Tongue (tissue), 3 donors: ENCODE data around the gene HNRNPH1. TPM values are rescaled to one million over a fixed set of nuclear protein-coding genes. Genes with fewer than 3 reads are reported as not detected.

ENCODE experiments used
- DNase-seq: peaks from one replicate; pipeline ENCODE4 v3.0.0-alpha.2; 2015
- small RNA-seq: library from RNA; depleted of rRNA; stranded (forward); fragments of <200 nt; gene quantifications from one replicate; pipeline ENCODE3, GENCODE V24; 2014; ENCODE audit warnings: low replicate concordance
- total RNA-seq: library from RNA; depleted of rRNA; stranded (reverse); fragments of >200 nt; gene quantifications from one replicate; pipeline ENCODE4 v1.2.3, GENCODE V29; 2014

HNRNPH1 gene
- total RNA-seq, 1 donor from 2014 or later: 726 TPM

DNA sequence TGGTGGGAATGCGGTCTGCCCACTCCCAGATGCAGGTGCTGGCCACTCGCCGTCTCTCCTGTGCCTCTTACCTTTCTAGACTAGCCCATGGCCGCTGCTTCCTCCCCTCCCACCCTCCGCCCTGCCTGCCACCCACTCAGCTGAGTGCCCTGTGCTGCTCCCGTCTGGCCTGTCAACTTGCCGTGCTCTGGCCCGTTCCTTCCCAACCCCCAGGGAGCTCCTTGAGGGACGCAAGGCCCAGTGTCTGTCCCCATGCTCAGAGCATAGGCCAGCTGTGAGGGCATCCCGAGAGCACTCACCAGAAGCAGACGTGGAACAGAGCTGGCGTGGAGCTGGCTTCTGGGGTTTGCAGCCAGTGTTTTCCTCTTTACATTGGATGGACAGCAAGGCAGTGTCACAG lies 20.2 kb downstream of the HNRNPH1 start:
- DNase-seq: no peak

GRCh38 chr5:179601871-179602625 lies 21.4 kb downstream of the HNRNPH1 start:
- no peak for DNase-seq

- DNase-seq: no peak
Observed at GRCh38 chr5:179599973-179600372, 23.5 kb downstream of the HNRNPH1 start.

DNA sequence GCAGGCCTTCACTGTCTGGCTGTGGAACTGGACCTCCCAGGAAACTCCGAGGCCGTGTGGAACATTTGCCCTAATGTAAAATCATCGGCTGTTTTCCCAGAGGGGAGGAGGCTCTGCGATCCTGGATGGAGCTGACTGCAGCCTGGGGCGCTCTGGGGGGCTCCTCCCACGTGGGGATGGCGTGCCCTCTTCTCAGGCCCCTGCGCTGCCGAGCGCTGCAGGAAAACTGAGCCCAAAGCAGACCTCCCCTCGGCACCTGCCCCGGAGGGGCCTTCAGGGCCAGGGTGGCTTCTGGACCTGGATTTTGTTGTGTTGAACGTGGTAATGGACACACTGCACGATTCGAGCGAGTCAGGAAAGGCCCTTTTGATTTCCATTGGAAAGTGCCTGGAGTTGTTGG lies 23.9 kb downstream of the HNRNPH1 start:
- DNase-seq: no peak

DNA sequence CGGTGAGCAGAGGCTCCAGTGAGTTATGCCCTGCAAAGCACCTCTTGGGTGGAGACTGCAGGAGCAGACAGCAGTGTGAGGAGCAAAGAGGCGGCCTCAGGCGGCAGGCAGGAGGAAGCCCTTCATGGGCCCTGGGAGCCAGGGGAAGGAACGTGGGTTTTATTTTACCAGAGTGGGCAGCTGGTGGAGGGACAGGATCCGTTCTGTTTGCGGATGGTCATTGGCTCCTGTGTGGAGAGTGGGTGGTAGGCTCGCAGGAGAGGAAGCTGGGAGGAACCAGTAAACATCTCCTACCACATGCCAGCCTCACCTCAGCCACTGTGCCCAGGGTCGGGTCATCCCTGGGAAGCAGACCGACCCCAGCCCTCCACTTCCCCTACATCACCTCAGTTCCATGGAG lies 24.4 kb downstream of the HNRNPH1 start:
- no peak for DNase-seq

DNA sequence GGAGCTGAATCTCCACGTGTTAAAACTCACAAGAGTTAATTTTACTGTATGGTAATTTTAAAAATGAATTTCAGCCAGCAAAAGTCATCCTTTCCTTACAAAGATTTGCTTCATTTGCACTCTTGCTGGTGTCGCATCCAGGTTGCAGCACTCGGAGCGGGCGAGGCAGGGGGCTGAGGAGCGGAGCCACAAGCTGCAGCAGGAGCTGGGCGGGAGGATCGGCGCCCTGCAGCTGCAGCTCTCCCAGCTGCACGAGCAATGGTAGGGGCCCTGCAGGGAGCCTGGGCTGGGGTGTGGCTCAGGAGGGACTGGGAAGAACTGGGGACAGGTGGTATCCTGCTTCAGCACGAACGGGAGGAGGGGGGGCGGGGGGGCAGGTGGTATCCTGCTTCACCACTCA lies 27.1 kb downstream of the HNRNPH1 start:
- no peak for DNase-seq

DNA sequence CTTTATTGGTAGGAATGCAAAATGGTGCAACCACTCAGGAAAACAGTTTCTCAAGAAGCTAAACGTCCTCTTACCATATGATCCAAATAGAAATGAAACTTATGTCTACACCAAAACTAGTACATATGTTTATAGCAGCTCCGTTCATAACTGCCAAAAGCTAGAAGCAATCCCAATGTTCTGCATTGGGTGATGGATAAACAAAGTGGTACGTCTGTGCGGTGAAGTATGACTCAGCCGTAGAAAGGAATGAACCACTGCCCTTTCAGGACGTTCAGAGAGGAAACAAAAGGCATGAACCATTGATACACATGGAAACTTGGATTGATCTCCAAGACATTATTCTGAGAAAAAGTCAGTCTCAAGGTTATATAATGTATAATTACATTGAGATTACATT lies 27.6 kb downstream of the HNRNPH1 start:
- no peak for DNase-seq

DNA sequence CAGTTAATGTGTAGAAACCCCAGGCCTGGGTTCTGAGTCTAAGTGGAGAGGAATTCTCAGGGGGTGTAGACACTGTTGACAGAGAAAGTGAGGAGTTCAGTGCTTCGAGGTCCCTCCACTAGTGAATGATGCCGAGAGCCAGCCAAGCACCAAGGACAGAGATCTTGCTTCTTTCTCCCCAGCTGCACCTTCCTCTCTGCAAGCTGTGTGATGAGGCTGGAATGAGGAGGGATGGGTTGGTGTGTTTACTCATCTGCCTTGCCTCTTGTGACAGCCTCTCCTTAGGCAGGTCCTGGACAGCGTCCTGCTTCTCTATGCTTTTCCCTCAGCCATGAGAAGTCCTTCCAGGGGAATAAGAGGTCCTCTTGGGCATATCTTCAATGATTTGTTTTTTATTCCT lies 35.3 kb downstream of the HNRNPH1 start:
- no peak for DNase-seq

DNA sequence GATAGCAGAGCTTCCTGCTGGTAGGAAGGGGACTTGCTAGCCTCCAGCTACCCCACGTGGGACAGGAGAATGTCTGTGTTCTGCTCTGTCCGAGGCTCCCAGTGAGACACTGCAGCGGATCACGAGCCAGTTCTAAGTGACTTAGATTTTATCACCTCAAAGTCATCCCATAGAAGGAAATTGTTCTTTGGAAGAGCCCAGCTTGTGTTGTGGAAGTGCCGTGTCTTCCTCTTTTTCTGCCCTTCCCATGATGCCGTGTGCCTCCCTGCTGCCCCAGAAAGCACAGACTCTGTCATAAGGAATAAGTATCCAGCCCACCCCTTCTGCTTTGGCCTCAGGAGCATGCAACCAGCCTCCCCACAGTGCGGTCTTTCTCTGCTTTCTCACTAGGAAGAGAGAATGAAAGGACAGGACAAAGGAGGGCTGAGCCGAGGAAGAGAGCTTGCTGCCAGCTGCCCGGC lies 37.5 kb downstream of the HNRNPH1 start:
- DNase-seq: no peak

- no peak for DNase-seq
Observed at GRCh38 chr5:179577286-179577960, 46.0 kb downstream of the HNRNPH1 start.

DNA sequence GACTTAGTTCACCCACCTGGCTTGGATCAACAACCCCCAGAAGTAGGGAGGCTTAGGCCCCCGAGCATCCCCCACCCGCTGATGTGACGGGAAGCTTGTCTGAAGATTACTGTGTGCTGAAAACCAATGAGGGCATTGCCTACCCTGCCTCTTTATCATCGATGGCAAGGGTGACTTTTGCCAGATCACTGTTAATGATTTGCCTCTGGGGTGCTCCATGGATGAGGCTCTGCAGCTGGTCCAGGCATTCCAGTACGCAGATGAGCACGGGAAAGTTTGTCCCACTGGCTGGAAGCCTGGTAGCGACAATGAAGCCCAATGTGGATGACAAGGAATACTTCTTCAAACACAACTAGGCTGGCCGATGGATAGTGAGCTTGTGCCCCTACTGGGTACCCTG lies 51.1 kb downstream of the HNRNPH1 start:
- DNase-seq: no peak

DNA sequence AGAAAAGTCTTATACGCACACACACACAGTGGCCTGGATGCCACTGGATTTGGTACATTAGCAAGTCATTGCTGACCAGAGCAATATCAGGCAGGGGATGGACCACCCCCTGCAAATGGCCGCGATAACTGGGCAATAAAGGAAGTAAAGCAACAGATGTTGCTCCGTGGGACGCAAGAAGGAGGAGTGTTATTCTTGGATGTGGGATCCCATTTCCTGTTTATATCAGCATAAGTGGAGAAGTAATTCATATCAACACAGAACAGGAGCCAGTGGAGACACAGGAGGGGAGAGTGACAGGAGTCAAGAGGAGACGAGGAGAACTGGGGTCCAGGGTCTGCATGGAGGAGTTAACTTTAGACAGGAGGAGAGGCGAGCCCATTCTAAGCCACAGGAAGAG lies 54.8 kb downstream of the HNRNPH1 start:
- no peak for DNase-seq

GRCh38 chr5:179564526-179564925 lies 58.9 kb downstream of the HNRNPH1 start:
- DNase-seq: no peak

Small RNAs within 50 kb of the gene (small RNA-seq; reads per million reads assigned to genes)
- not detected for gene RF00017

Other genes starting within 250 kb of the HNRNPH1 start
- gene RUFY1, start 73.1 kb downstream of the HNRNPH1 start, total RNA-seq: 41.4 TPM
- not detected for gene CBY3, start 57.4 kb upstream of the HNRNPH1 start, total RNA-seq
- 353 TPM for gene CANX, start 75.3 kb upstream of the HNRNPH1 start, total RNA-seq
- 19.6 TPM for gene MAML1, start 109.2 kb upstream of the HNRNPH1 start, total RNA-seq
- gene LTC4S, start 170.3 kb upstream of the HNRNPH1 start, total RNA-seq: not detected
- 48.4 TPM for gene MGAT4B, start 183.2 kb upstream of the HNRNPH1 start, total RNA-seq
- gene SQSTM1, start 197.2 kb upstream of the HNRNPH1 start, total RNA-seq: 132 TPM
- 38.9 TPM for gene MRNIP, start 235.1 kb upstream of the HNRNPH1 start, total RNA-seq